ENCODE measurements around the gene TMEM52.

The TMEM52 gene

GRCh38 chr1:1916851-1917251, 2.2 kb downstream of the TMEM52 start:
- CTCF ChIA-PET = interaction anchor here (0.6 kb wide), 1 partner anchor 94 kb away, joined by 3 read pairs; no protein-coding TSS in a partner anchor
- TF ChIP-seq ELF4 (IDR thresholded peaks at IDR 0.05) (no peak), PKNOX1 (IDR thresholded peaks at IDR 0.05) (no peak), FOXK2 (IDR thresholded peaks at IDR 0.05) (no peak), BHLHE40 (IDR thresholded peaks at IDR 0.05; ENCODE audit: borderline replicate concordance) (no peak), ZNF384 (IDR thresholded peaks at IDR 0.05) (no peak), LEF1 (IDR thresholded peaks at IDR 0.05; ENCODE audit: borderline replicate concordance) (no peak), NFRKB (IDR thresholded peaks at IDR 0.05) (no peak), HDGF (IDR thresholded peaks at IDR 0.05; ENCODE audit: borderline replicate concordance) (no peak)
- POLR2A ChIA-PET = no interaction called here
- no peak for DNase-seq (ENCODE audit: extremely low spot score)

GRCh38 chr1:1915911-1916840, 2.9 kb downstream of the TMEM52 start:
- DNase-seq (ENCODE audit: extremely low spot score) = no peak
- TF ChIP-seq BHLHE40 (IDR thresholded peaks at IDR 0.05; ENCODE audit: borderline replicate concordance) (no peak), SP1 (IDR thresholded peaks at IDR 0.05) (no peak), HDGF (IDR thresholded peaks at IDR 0.05; ENCODE audit: borderline replicate concordance) (no peak), TARDBP (IDR thresholded peaks at IDR 0.05) (no peak), FOXK2 (IDR thresholded peaks at IDR 0.05) (no peak), SUZ12 (IDR thresholded peaks at IDR 0.05) (no peak), CTBP1 (IDR thresholded peaks at IDR 0.05; ENCODE audit: borderline replicate concordance) (no peak), FOXM1 (IDR thresholded peaks at IDR 0.05; ENCODE audit: borderline replicate concordance) (no peak), ZNF384 (IDR thresholded peaks at IDR 0.05) (no peak), L3MBTL2 (conservative IDR thresholded peaks at IDR 0.05) (no peak), ARNT (IDR thresholded peaks at IDR 0.05) (no peak), PKNOX1 (IDR thresholded peaks at IDR 0.05) (no peak), NFRKB (IDR thresholded peaks at IDR 0.05) (no peak), ELF4 (IDR thresholded peaks at IDR 0.05) (no peak), FOXA1 (IDR thresholded peaks at IDR 0.05) (no peak), LEF1 (IDR thresholded peaks at IDR 0.05; ENCODE audit: borderline replicate concordance) (no peak)
- POLR2A ChIA-PET = no interaction called here
- CTCF ChIA-PET = no interaction called here

- no peak for TF ChIP-seq CTBP1 (IDR thresholded peaks at IDR 0.05; ENCODE audit: borderline replicate concordance)
- TF ChIP-seq ARNT (IDR thresholded peaks at IDR 0.05) = no peak
- TF ChIP-seq ZNF384 (IDR thresholded peaks at IDR 0.05) = no peak
- TF ChIP-seq BHLHE40 (IDR thresholded peaks at IDR 0.05; ENCODE audit: borderline replicate concordance) = no peak
- TF ChIP-seq FOXK2 (IDR thresholded peaks at IDR 0.05) = no peak
- CTCF ChIA-PET = no interaction called here
- POLR2A ChIA-PET = no interaction called here
- DNase-seq (ENCODE audit: extremely low spot score) = no peak
These were observed 3.9 kb downstream of the TMEM52 start, which contains the start of gene CALML6 for GRCh38 chr1:1914971-1915692. Gene CALML6 (plus strand): TSS chr1:1915260. CDS start chr1:1915281, 21 bp downstream.

GRCh38 chr1:1914101-1914970, 4.7 kb downstream of the TMEM52 start:
- POLR2A ChIA-PET = no interaction called here
- DNase-seq (ENCODE audit: extremely low spot score) = no peak
- CTCF ChIA-PET = no interaction called here
- TF ChIP-seq PKNOX1 (IDR thresholded peaks at IDR 0.05) (no peak), HDGF (IDR thresholded peaks at IDR 0.05; ENCODE audit: borderline replicate concordance) (no peak), FOXM1 (IDR thresholded peaks at IDR 0.05; ENCODE audit: borderline replicate concordance) (no peak), BHLHE40 (IDR thresholded peaks at IDR 0.05; ENCODE audit: borderline replicate concordance) (no peak), CTBP1 (IDR thresholded peaks at IDR 0.05; ENCODE audit: borderline replicate concordance) (no peak), L3MBTL2 (conservative IDR thresholded peaks at IDR 0.05) (no peak), ELF4 (IDR thresholded peaks at IDR 0.05) (no peak), SP1 (IDR thresholded peaks at IDR 0.05) (no peak), LEF1 (IDR thresholded peaks at IDR 0.05; ENCODE audit: borderline replicate concordance) (no peak), SUZ12 (IDR thresholded peaks at IDR 0.05) (no peak), NFRKB (IDR thresholded peaks at IDR 0.05) (no peak), ARNT (IDR thresholded peaks at IDR 0.05) (no peak), FOXK2 (IDR thresholded peaks at IDR 0.05) (no peak), TARDBP (IDR thresholded peaks at IDR 0.05) (no peak), ZNF384 (IDR thresholded peaks at IDR 0.05) (no peak)

- CTCF ChIA-PET = no interaction called here
- TF ChIP-seq BHLHE40 (IDR thresholded peaks at IDR 0.05; ENCODE audit: borderline replicate concordance) = no peak
- no peak for TF ChIP-seq SP1 (IDR thresholded peaks at IDR 0.05)
- TF ChIP-seq CTBP1 (IDR thresholded peaks at IDR 0.05; ENCODE audit: borderline replicate concordance) = no peak
- no peak for TF ChIP-seq ARNT (IDR thresholded peaks at IDR 0.05)
- no peak for TF ChIP-seq NFRKB (IDR thresholded peaks at IDR 0.05)
- TF ChIP-seq FOXM1 (IDR thresholded peaks at IDR 0.05; ENCODE audit: borderline replicate concordance) = no peak
- TF ChIP-seq L3MBTL2 (conservative IDR thresholded peaks at IDR 0.05) = no peak
- TF ChIP-seq LEF1 (IDR thresholded peaks at IDR 0.05; ENCODE audit: borderline replicate concordance) = no peak
- no peak for DNase-seq (ENCODE audit: extremely low spot score)
- POLR2A ChIA-PET = no interaction called here
These were observed 7.6 kb downstream of the TMEM52 start for GRCh38 chr1:1911350-1912041.

Data from HEK293T (cell line).